ENCODE measurements around the gene RETREG2. TPM values are rescaled to one million over a fixed set of nuclear protein-coding genes. Genes with fewer than 3 reads are reported as not detected.

The RETREG2 gene, protein sequence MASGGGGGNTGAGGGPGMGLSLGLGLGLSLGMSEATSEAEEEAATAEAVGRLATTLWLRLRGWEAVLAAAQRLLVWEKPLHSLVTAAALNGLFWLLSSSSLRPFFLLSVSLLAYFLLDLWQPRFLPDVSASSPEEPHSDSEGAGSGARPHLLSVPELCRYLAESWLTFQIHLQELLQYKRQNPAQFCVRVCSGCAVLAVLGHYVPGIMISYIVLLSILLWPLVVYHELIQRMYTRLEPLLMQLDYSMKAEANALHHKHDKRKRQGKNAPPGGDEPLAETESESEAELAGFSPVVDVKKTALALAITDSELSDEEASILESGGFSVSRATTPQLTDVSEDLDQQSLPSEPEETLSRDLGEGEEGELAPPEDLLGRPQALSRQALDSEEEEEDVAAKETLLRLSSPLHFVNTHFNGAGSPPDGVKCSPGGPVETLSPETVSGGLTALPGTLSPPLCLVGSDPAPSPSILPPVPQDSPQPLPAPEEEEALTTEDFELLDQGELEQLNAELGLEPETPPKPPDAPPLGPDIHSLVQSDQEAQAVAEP
- 53.9 to 88.2 TPM (median 84.2 TPM) in 5 replicates for total RNA-seq (2022; extraction: Qiagen RNA extraction; ENCODE audit: low read depth)

DNA sequence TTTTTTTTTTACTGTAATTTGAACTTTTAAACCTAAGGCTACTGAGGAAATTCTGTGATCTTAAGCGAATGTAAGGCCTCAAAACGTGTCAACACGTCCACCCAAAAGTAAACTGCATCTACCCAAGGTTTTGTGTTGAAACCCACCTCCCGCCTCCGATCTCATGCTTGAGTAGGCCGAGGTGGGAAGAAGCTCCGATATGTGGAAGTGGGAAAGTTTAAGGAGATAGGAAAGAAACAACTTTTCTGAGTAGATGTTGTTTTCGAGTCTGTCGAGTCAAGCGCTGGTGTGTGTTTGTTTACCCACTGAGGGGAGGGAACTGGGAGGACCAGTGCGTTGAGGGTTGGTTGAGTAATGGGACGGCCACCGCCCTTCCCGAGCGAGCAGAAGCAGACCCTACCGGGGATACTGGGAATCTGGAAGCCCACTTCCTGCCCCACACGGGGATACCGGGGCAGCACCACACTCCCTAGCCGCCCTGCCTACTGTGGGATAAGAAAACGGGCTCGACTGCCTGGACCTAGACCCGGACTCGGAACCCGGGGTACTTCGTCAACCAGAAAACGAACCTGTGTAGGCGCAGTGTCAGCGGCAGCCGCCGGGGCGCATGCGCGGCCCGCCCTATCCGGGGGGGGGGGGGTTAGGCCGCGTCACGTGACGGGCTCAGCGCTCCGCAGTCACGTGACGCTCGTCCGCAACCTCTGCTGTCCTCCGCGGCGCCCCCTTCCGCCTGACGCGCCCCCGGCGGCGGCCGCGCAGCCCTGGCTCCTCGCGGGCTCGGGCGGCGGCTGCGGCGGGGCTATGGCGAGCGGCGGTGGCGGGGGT, at the start of gene RETREG2:
TSS of gene RETREG2 (plus strand) at position 724 of the 825 bp plus-strand sequence. CDS start at position 802, 78 bp downstream.

DNA sequence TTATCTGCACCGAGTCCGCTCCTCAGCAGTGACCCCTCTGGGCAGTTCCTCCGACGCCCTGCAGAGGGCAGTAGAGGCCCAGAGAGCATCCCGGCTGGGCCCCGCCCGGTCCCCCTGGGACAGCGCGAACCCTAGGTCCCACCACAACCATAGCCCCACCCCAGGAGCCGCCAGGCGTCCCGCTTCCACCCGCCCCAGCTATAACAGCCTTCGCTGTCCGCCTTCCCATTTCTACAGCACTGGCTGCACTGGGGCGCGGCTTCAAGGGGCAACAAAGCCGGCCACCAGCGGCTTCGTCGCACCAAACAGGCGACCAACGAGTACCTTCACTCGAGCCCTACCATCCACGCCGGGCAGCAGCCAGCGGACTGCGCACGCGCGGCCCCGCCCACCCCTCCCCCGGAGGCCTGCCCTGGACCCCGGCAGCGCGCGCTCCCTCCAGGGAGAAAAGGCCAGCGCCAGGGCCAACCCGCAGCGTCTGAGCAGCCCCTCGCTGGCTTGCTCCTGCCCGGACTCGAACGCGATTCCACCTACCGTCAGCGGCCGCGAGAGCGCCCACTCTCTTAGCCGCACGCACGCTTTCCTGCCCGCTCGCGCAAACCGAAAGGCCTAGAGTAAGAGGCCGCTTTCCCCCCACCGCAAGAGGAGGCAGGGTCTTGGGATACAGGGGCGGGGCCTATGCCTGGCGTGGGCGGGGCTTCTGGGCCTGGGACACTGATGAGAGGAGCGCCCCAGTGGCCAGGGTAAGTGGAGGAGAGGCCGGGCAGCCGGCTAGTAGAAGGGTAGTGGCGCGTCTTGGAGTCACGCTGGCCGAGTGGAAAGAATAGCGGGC, 17.7 kb upstream of the RETREG2 start, which contains the start of gene NHEJ1:
TSS of gene NHEJ1 (minus strand) at position 630 of the 832 bp plus-strand sequence. CDS start 2,453 bp downstream, outside the sequence.

DNA sequence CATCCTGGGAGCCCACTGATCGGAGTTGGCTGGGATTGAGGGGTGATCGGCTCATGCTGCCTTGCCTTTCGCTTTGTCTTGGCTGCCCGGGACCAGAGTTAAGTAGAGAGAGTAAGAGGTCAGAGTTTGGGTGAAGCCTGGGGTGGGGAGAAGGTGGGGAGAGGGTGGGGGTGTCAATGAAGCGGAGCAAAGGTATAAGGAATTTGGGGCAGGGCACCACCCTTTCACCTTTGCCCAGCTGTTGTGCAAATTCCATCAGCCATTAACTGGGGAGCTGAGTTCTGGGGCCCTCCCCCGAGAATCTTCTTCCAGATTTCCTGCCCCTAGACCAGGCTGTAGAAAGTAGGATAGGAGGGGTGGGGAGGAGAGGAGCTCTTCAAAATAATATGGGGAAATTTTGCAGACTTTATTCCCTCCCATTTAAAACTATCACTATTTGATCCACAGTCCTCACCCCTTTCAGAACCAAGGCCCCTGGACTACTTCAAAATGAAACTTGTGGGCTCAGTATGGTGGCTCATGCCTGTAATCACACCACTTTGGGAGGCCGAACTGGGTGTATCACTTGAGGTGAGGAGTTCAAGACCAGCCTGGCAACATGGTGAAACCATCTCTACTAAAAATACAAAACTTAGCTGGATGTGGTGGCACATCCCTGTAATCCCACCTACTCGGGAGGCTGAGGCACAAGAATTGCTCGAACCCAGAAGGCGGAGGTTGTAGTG, 8.0 kb upstream of the RETREG2 start, which contains the start of gene SLC23A3:
TSS of gene SLC23A3 (minus strand) at position 100 of the 725 bp plus-strand sequence. CDS start at position 55, 45 bp downstream.

DNA sequence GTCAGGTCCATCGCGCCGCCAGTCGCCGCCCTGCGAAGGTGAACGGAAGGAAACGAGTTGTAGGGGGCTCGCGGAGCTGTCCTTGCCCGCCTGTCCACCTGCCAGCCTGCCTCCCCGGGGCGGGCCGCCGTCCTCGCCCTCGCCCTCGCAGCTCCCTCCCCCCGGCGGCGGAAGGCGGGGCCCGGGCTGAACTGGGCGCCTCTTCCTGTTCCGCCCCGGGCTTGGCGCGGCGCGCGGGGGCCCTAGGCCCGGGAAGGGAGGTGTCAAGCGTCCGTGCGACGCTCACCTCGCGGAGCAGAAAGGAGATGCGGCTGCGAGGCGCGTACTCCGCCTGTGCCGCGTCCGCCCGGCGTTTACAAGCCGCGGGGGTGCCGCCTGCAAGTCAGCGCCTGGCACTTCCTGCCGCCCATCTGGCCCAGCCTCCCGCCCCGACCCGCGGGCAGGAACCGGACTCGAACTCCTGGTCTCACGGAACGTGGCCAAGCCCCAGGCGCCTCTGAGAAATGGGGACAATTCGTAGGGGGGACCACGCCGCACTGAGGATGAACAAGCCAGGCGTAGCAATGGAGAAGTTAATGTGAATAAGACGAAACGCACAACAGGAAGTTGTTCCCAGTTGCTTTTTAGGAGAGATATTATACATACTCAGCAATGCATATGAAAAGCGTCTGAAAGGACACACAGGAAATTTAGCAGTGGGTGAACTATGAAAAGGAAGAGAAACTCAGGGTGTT, 1.1 kb upstream of the RETREG2 start, which contains the start of gene CNPPD1:
TSS of gene CNPPD1 (minus strand) at position 108 of the 734 bp plus-strand sequence. CDS start at position 11, 97 bp downstream.

DNA sequence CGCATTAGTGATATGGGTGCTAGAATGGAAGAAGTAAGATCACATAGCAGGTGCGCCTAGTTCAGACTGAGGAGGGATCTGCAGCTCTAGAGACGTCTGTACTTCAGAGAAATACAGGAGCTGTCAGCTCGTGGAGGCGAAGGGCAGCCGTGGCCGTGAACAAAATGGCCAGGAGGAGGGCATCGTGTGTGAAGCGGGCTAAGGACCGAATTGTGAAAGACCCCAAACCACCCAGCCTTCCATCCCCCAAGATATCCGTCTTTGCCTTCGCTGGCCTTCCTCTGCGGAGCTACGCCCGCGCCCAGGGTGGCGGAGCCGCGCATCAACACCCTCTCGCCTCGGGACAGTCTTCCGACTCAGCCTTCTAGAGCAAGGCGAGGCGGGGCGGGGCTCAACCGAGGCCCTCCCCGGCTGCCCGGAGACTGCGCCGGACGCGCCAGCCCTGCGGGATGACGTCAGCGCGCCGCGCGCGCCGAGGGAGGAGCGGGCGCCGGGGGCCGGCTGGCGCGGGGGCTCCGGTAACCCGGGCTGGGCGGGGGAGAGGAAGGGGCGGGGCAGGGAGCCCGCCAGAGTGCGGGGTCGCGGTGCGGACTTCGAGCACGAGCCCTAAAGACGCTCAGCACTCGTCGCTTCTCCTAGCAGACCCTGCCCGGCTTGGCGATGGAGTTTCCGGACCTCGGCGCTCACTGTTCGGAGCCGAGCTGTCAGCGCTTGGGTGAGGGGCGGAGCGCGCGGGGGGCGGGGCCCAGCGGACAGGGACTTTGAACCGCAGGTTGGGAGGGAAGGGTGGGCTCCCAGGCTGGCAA, 28.5 kb downstream of the RETREG2 start, which contains the start of gene ZFAND2B:
TSS of gene ZFAND2B (plus strand) at position 455 of the 806 bp plus-strand sequence. CDS start at position 661, 206 bp downstream.

DNA sequence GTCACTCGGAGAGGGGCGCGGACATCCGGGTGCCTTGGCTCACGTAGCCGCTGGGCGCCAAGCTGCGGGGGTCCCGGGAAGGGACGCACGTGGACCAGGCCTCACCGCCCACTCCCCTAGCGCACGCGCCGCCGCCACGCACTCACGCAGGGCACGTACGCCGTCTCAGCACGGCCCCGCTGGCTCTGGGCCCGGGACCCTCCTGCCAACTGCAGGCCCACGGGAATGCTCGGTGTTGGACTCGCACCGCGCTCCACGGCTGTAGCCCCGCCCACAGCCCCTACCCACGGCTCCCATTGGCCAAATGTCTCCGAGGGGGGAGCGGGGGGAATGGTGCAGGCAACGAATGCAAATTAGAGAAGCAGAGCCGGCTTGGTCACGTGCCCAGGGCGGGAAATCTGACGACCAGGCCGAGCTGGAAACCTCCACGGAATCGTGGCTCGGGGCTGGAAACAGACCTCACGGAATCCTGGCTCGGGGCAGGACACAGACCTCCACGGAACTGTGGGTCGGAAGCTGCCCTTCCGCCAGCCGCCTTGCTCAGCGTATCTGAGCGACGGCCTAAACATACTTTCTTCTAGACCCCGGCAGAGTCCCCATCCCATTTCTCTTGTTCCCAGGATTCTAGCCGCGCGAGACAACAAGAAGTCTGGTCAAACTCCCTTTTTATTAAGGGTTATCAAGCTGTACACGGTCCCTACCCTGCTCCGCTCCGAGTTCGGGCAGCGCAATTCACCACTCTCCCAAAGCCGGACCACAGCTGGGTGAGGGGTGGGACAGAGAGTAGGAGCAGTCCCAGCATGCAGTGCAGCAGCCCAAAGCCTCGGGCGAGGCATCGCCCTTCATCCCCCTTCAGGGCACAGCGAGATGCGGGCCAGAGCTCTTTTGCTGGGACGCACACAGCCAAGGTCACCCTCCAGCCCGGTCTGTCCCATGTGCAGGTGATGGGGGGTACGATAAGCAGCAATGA, 40.9 kb downstream of the RETREG2 start, which contains the start of gene ABCB6:
TSS of gene ABCB6 (minus strand) at position 227 of the 970 bp plus-strand sequence. CDS start 285 bp downstream, outside the sequence.

DNA sequence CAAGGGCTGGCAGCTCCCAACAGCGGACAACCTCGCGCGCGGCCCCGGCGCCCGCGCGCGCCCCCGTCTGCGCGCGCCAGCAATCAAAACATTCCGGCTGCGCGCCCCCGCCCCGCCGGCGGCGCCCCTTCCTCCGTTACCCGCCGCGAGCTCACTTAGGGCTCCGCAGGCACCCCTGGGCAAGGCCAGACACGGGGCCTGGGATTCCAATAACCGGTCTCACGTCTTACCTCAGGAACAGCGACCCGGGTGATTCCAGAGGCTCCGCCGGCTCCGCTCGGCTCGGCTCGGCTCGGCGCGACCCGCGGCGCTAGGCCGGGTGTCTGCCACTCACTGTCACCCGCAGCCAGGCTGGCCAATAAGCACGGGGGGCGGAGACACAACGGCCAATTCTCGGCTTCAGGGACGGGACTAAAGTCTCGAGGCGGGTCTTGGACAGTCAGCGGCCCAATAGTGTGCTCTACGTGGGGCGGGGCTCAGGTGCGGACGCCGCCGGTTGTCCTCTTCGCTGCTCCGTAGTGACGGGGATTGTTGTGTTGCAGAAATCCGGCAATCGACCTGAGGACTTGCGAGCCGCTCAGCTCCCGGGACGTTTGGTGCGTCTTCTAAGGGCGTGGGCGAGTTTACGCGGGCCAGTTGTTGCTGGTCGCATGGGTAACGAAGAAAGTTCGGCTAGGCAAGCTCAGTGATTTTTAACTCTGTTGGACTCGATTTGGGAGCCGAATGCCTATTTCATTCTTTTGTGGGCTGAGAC, 51.4 kb downstream of the RETREG2 start, which contains the start of the genes ANKZF1 and ATG9A:
TSS of gene ANKZF1 (plus strand) at position 502 of the 754 bp plus-strand sequence. CDS start 452 bp downstream, outside the sequence.
TSS of gene ATG9A (minus strand) at position 332 of the 754 bp plus-strand sequence. CDS start 1,612 bp downstream, outside the sequence.

Other genes with a start within 250 kb of the RETREG2 start
- 2.3 to 4.7 TPM (median 3.8 TPM) in 5 replicates for gene CDK5R2, start 218.6 kb upstream of the RETREG2 start, total RNA-seq (2022; extraction: Qiagen RNA extraction; ENCODE audit: low read depth)
- not detected in 5 replicates for gene FEV, start 193.1 kb upstream of the RETREG2 start, total RNA-seq (2022; extraction: Qiagen RNA extraction; ENCODE audit: low read depth)
- gene CRYBA2, start 184.9 kb upstream of the RETREG2 start, total RNA-seq (2022; extraction: Qiagen RNA extraction; ENCODE audit: low read depth) = not detected in 5 replicates
- 0.11 to 0.23 TPM (median 0.18 TPM) in 5 replicates for gene CFAP65, start 136.8 kb upstream of the RETREG2 start, total RNA-seq (2022; extraction: Qiagen RNA extraction; ENCODE audit: low read depth)
- gene IHH, start 117.4 kb upstream of the RETREG2 start, total RNA-seq (2022; extraction: Qiagen RNA extraction; ENCODE audit: low read depth) = 0.25 to 0.47 TPM (median 0.37 TPM) in 4 of 5 replicates, not detected in the other
- gene NHEJ1, start 17.5 kb upstream of the RETREG2 start, total RNA-seq (2022; extraction: Qiagen RNA extraction; ENCODE audit: low read depth) = 14.2 to 16.2 TPM (median 15.2 TPM) in 5 replicates
- 0.28 to 0.80 TPM (median 0.46 TPM) in 5 replicates for gene SLC23A3, start 8.2 kb upstream of the RETREG2 start, total RNA-seq (2022; extraction: Qiagen RNA extraction; ENCODE audit: low read depth)
- 32.1 to 55.5 TPM (median 46.5 TPM) in 5 replicates for gene CNPPD1, start 1.4 kb upstream of the RETREG2 start, total RNA-seq (2022; extraction: Qiagen RNA extraction; ENCODE audit: low read depth)
- 12.4 to 25.5 TPM (median 20.6 TPM) in 5 replicates for gene ZFAND2B, start 28.5 kb downstream of the RETREG2 start, total RNA-seq (2022; extraction: Qiagen RNA extraction; ENCODE audit: low read depth)
- 23.6 to 35.5 TPM (median 32.1 TPM) in 5 replicates for gene ABCB6, start 40.7 kb downstream of the RETREG2 start, total RNA-seq (2022; extraction: Qiagen RNA extraction; ENCODE audit: low read depth)
- gene ATG9A, start 51.4 kb downstream of the RETREG2 start, total RNA-seq (2022; extraction: Qiagen RNA extraction; ENCODE audit: low read depth) = 30.5 to 48.5 TPM (median 47.1 TPM) in 5 replicates
- 16.7 to 21.8 TPM (median 20.0 TPM) in 5 replicates for gene ANKZF1, start 51.5 kb downstream of the RETREG2 start, total RNA-seq (2022; extraction: Qiagen RNA extraction; ENCODE audit: low read depth)
- gene GLB1L, start 67.2 kb downstream of the RETREG2 start, total RNA-seq (2022; extraction: Qiagen RNA extraction; ENCODE audit: low read depth) = 5.3 to 9.7 TPM (median 6.5 TPM) in 5 replicates
- 23.4 to 34.2 TPM (median 27.8 TPM) in 5 replicates for gene STK16, start 67.2 kb downstream of the RETREG2 start, total RNA-seq (2022; extraction: Qiagen RNA extraction; ENCODE audit: low read depth)
- gene TUBA4B, start 75.0 kb downstream of the RETREG2 start, total RNA-seq (2022; extraction: Qiagen RNA extraction; ENCODE audit: low read depth) = 0.26 to 0.33 TPM (median 0.27 TPM) in 3 of 5 replicates, not detected in the others
- gene TUBA4A, start 75.6 kb downstream of the RETREG2 start, total RNA-seq (2022; extraction: Qiagen RNA extraction; ENCODE audit: low read depth) = 299 to 359 TPM (median 345 TPM) in 5 replicates
- 28.6 to 57.4 TPM (median 45.2 TPM) in 5 replicates for gene DNAJB2, start 101.1 kb downstream of the RETREG2 start, total RNA-seq (2022; extraction: Qiagen RNA extraction; ENCODE audit: low read depth)
- 1.1 to 1.8 TPM (median 1.4 TPM) in 5 replicates for gene PTPRN, start 131.1 kb downstream of the RETREG2 start, total RNA-seq (2022; extraction: Qiagen RNA extraction; ENCODE audit: low read depth)
- gene RESP18, start 154.5 kb downstream of the RETREG2 start, total RNA-seq (2022; extraction: Qiagen RNA extraction; ENCODE audit: low read depth) = not detected in 5 replicates
- gene DNPEP, start 209.6 kb downstream of the RETREG2 start, total RNA-seq (2022; extraction: Qiagen RNA extraction; ENCODE audit: low read depth) = 51.7 to 64.3 TPM (median 58.3 TPM) in 5 replicates
- 0.18 to 0.51 TPM (median 0.40 TPM) in 3 of 5 replicates, not detected in the others for gene DES, start 240.1 kb downstream of the RETREG2 start, total RNA-seq (2022; extraction: Qiagen RNA extraction; ENCODE audit: low read depth)